GM23248 (cell line): Measurements from ENCODE around the gene PKNOX2.

ENCODE experiments used
- EZH2 ChIP-seq: fragments of 200-600 bp; sonication (generic); IDR thresholded peaks from 2 replicates; pipeline ENCODE4 v1.6.1; 2018; ENCODE audit warnings: antibody characterized with exemption, mild to moderate bottlenecking; ENCODE audit not compliant: insufficient read depth, poor library complexity, severe bottlenecking
- EZH2phosphoT487 ChIP-seq: fragments of 200-600 bp; sonication (generic); IDR thresholded peaks from 2 replicates; pipeline ENCODE4 v1.6.1; 2018; ENCODE audit warnings: antibody characterized with exemption, moderate library complexity, mild to moderate bottlenecking, low read depth; ENCODE audit not compliant: insufficient read depth

- TF ChIP-seq EZH2 (no peak), EZH2phosphoT487 (no peak)
Observed at GRCh38 chr11:125468852-125469251, 304.3 kb downstream of the PKNOX2 start.
